HG02970 (cell line): ENCODE results near the gene IFT80.

Source experiments
- ATAC-seq: cut with Tn5 transposase; IDR thresholded peaks from one replicate; pipeline ENCODE4 v1.9.1; 2021; ENCODE audit warnings: mild to moderate bottlenecking, moderate library complexity, moderate number of reproducible peaks; ENCODE audit not compliant: unreplicated experiment, low FRiP score

The IFT80 gene

GRCh38 chr3:160221019-160221418, 178.0 kb downstream of the IFT80 start:
- no peak for ATAC-seq

GRCh38 chr3:160220038-160220437, 179.0 kb downstream of the IFT80 start:
- no peak for ATAC-seq

GRCh38 chr3:160218136-160218535, 180.9 kb downstream of the IFT80 start:
- ATAC-seq = no peak

- no peak for ATAC-seq
Observed at GRCh38 chr3:160217675-160218074, 181.3 kb downstream of the IFT80 start.

- no peak for ATAC-seq
Observed at GRCh38 chr3:160213191-160213590, 185.8 kb downstream of the IFT80 start.

GRCh38 chr3:160210799-160211221, 188.2 kb downstream of the IFT80 start:
- no peak for ATAC-seq

GRCh38 chr3:160210341-160210740, 188.7 kb downstream of the IFT80 start:
- no peak for ATAC-seq
